ENCODE measurements around the gene TBX18.

Gene TBX18

GRCh38 chr6:84748376-84748775 is 16.0 kb downstream of the TBX18 start:
- Histone ChIP-seq H3K9ac (no peak overlapping the region), H3K79me2 (no peaks in the 10 kb centered on the region), H3K4me1 (no peaks in the 10 kb centered on the region), H2AFZ (no peak overlapping the region), H3K9me3 (ENCODE audit: control insufficient read depth, low read length) (no peaks in the 10 kb centered on the region), H3K4me3 (ENCODE audit: low read depth, low read length) (no peak overlapping the region), H3K27me3 (ENCODE audit: control insufficient read depth, insufficient read depth, low read length) (no peaks in the 10 kb centered on the region), H3K36me3 (ENCODE audit: control insufficient read depth, insufficient read depth, low read length) (no peaks in the 10 kb centered on the region), H3K27ac (no peak overlapping the region), H3K4me2 (ENCODE audit: low read length) (no peak overlapping the region)
- no peak for TF ChIP-seq CTCF (IDR thresholded peaks at IDR 0.05)

- Histone ChIP-seq H3K79me2 (no peaks in the 10 kb centered on the region), H3K9ac (no peak overlapping the region), H2AFZ (no peak overlapping the region), H3K27me3 (ENCODE audit: control insufficient read depth, insufficient read depth, low read length) (no peaks in the 10 kb centered on the region), H3K36me3 (ENCODE audit: control insufficient read depth, insufficient read depth, low read length) (no peaks in the 10 kb centered on the region), H3K4me3 (ENCODE audit: low read depth, low read length) (no peak overlapping the region), H3K4me1 (no peaks in the 10 kb centered on the region), H3K27ac (no peak overlapping the region), H3K9me3 (ENCODE audit: control insufficient read depth, low read length) (no peaks in the 10 kb centered on the region), H3K4me2 (ENCODE audit: low read length) (no peak overlapping the region)
- TF ChIP-seq CTCF (IDR thresholded peaks at IDR 0.05), result no peak
These were observed 20.8 kb downstream of the TBX18 start for GRCh38 chr6:84743616-84744015.

- Histone ChIP-seq H3K27ac (no peak overlapping the region), H3K9me3 (ENCODE audit: control insufficient read depth, low read length) (no peaks in the 10 kb centered on the region), H3K36me3 (ENCODE audit: control insufficient read depth, insufficient read depth, low read length) (no peaks in the 10 kb centered on the region), H3K27me3 (ENCODE audit: control insufficient read depth, insufficient read depth, low read length) (no peaks in the 10 kb centered on the region), H3K4me2 (ENCODE audit: low read length) (no peak overlapping the region), H3K9ac (no peak overlapping the region), H3K4me1 (no peaks in the 10 kb centered on the region), H2AFZ (no peak overlapping the region), H3K4me3 (ENCODE audit: low read depth, low read length) (no peak overlapping the region), H3K79me2 (no peaks in the 10 kb centered on the region)
- TF ChIP-seq CTCF (IDR thresholded peaks at IDR 0.05), result no peak
These were observed 24.0 kb downstream of the TBX18 start for GRCh38 chr6:84740385-84740784.

- Histone ChIP-seq H3K27me3 (ENCODE audit: control insufficient read depth, insufficient read depth, low read length) (no peaks in the 10 kb centered on the region), H2AFZ (no peak overlapping the region), H3K4me2 (ENCODE audit: low read length) (no peak overlapping the region), H3K27ac (no peak overlapping the region), H3K79me2 (no peaks in the 10 kb centered on the region), H3K9ac (no peak overlapping the region), H3K9me3 (ENCODE audit: control insufficient read depth, low read length) (no peaks in the 10 kb centered on the region), H3K4me1 (no peaks in the 10 kb centered on the region), H3K4me3 (ENCODE audit: low read depth, low read length) (no peak overlapping the region), H3K36me3 (ENCODE audit: control insufficient read depth, insufficient read depth, low read length) (no peaks in the 10 kb centered on the region)
- TF ChIP-seq CTCF (IDR thresholded peaks at IDR 0.05), result no peak
These were observed 24.6 kb downstream of the TBX18 start for GRCh38 chr6:84739866-84740208.

- Histone ChIP-seq H3K36me3 (ENCODE audit: control insufficient read depth, insufficient read depth, low read length) (no peaks in the 10 kb centered on the region), H2AFZ (no peak overlapping the region), H3K4me2 (ENCODE audit: low read length) (no peak overlapping the region), H3K4me1 (no peaks in the 10 kb centered on the region), H3K4me3 (ENCODE audit: low read depth, low read length) (no peak overlapping the region), H3K27ac (no peak overlapping the region), H3K27me3 (ENCODE audit: control insufficient read depth, insufficient read depth, low read length) (no peaks in the 10 kb centered on the region), H3K9ac (no peak overlapping the region), H3K9me3 (ENCODE audit: control insufficient read depth, low read length) (no peaks in the 10 kb centered on the region), H3K79me2 (no peaks in the 10 kb centered on the region)
- no peak for TF ChIP-seq CTCF (IDR thresholded peaks at IDR 0.05)
These were observed 25.2 kb downstream of the TBX18 start for GRCh38 chr6:84738996-84739865.
